IMR-90 (cell line): ENCODE data around the gene TMEM97. TPM values are rescaled to one million over a fixed set of nuclear protein-coding genes. Genes with fewer than 3 reads are reported as not detected.

Experiments used
- ATAC-seq: fragments of 200-7000 bp; cut with Tn5 transposase; 2 replicates; pipeline ENCODE4 v1.9.1; 2020; ENCODE audit warnings: low read depth, mild to moderate bottlenecking, moderate library complexity
- BruUV-seq: library from RNA; stranded (reverse); fragments of 400-500 nt; replicated peaks from 2 replicates; lab custom pipeline; 2021; lab: Mats Ljungman, UMichigan
- CTCF ChIA-PET: fragments of 300-600 bp; formaldehyde crosslinking; extraction: SDS; loops from one replicate; lab custom pipeline; 2021; ENCODE audit warnings: antibody characterized with exemption; lab: Yijun Ruan, JAX
- POLR2A ChIA-PET: fragments of 300-600 bp; sonication (Branson Sonifier 250); formaldehyde crosslinking; loops from one replicate; lab custom pipeline; 2022; ENCODE audit warnings: antibody characterized with exemption; ENCODE audit not compliant: unreplicated experiment; lab: Charles Lee
- DNase-seq: peaks from one replicate; pipeline ENCODE4 v3.0.0; 2013
- H2AFZ ChIP-seq: replicated peaks from 2 replicates; pipeline ENCODE3; 2013; ENCODE audit warnings: low read length, mild to moderate bottlenecking; ENCODE audit not compliant: poor library complexity
- H2AK5ac ChIP-seq: 2 replicates; pipeline ENCODE4 v1.6.1; 2013; ENCODE audit warnings: low read depth, low read length, inconsistent platforms
- H2AK9ac ChIP-seq: replicated peaks from 2 replicates; pipeline ENCODE3; 2013; ENCODE audit warnings: mild to moderate bottlenecking, low read depth, low read length, moderate library complexity; ENCODE audit not compliant: poor library complexity
- H2BK120ac ChIP-seq: 2 replicates; pipeline ENCODE4 v1.6.1; 2013; ENCODE audit warnings: low read depth, low read length, inconsistent platforms
- H2BK15ac ChIP-seq: 3 replicates; pipeline ENCODE4 v1.6.1; 2013; ENCODE audit warnings: low read depth, low read length, inconsistent platforms
- H2BK20ac ChIP-seq: 2 replicates; pipeline ENCODE4 v1.6.1; 2013; ENCODE audit warnings: low read depth, mild to moderate bottlenecking, inconsistent platforms, low read length, moderate library complexity
- H2BK5ac ChIP-seq: 2 replicates; pipeline ENCODE4 v1.6.1; 2013; ENCODE audit warnings: mild to moderate bottlenecking, low read depth, low read length, inconsistent platforms; ENCODE audit not compliant: poor library complexity, severe bottlenecking
- H3K14ac ChIP-seq: replicated peaks from 2 replicates; pipeline ENCODE4 v1.6.1; 2013; ENCODE audit warnings: low read depth, low read length, inconsistent platforms
- H3K18ac ChIP-seq: 2 replicates; pipeline ENCODE4 v1.6.1; 2013; ENCODE audit warnings: low read depth, low read length, control low read depth
- H3K23ac ChIP-seq: 2 replicates; pipeline ENCODE4 v1.6.1; 2013; ENCODE audit warnings: low read depth, low read length, inconsistent platforms
- H3K27ac ChIP-seq: 2 replicates; pipeline ENCODE4 v1.5.1; 2013; ENCODE audit warnings: mild to moderate bottlenecking, control low read depth, low read length; ENCODE audit not compliant: insufficient read depth
- H3K27me3 ChIP-seq: 2 replicates; pipeline ENCODE4 v1.6.1; 2013; ENCODE audit warnings: low read length; ENCODE audit not compliant: control insufficient read depth, insufficient read depth
- H3K36me3 ChIP-seq: 2 replicates; pipeline ENCODE4 v1.6.1; 2013; ENCODE audit warnings: low read length, mixed read lengths; ENCODE audit not compliant: control insufficient read depth, insufficient read depth
- H3K4ac ChIP-seq: 2 replicates; pipeline ENCODE4 v1.6.1; 2013; ENCODE audit warnings: low read depth, low read length, inconsistent platforms
- H3K4me1 ChIP-seq: 2 replicates; pipeline ENCODE4 v1.6.1; 2013; ENCODE audit warnings: low read length, mixed read lengths; ENCODE audit not compliant: control insufficient read depth, insufficient read depth
- H3K4me2 ChIP-seq: 2 replicates; pipeline ENCODE4 v1.6.1; 2013; ENCODE audit warnings: low read depth, mild to moderate bottlenecking, control low read depth, low read length, moderate library complexity
- H3K4me3 ChIP-seq: 2 replicates; pipeline ENCODE4 v1.5.1; 2013; ENCODE audit warnings: low read depth, mild to moderate bottlenecking, control low read depth, low read length, moderate library complexity; ENCODE audit not compliant: insufficient read depth
- H3K56ac ChIP-seq: 2 replicates; pipeline ENCODE4 v1.6.1; 2013; ENCODE audit warnings: low read length, inconsistent platforms; ENCODE audit not compliant: insufficient read depth; ENCODE audit errors: extremely low read depth
- H3K79me1 ChIP-seq, 2 experiments: 2 replicates each; pipeline ENCODE4 v1.6.1; 2013; ENCODE audit warnings: low read length in 2 of 2, inconsistent platforms in 1 of 2, low read depth in 1 of 2
- H3K9ac ChIP-seq: 2 replicates; pipeline ENCODE4 v1.6.1; 2013; ENCODE audit warnings: low read depth, low read length, control low read depth
- H3K9me1 ChIP-seq: 2 replicates; pipeline ENCODE4 v1.6.1; 2013; ENCODE audit warnings: low read length, inconsistent platforms; ENCODE audit not compliant: insufficient read depth
- H3K9me3 ChIP-seq: 2 replicates; pipeline ENCODE4 v1.6.1; 2013; ENCODE audit warnings: low read length; ENCODE audit not compliant: control insufficient read depth, insufficient read depth
- H4K20me1 ChIP-seq: 2 replicates; pipeline ENCODE4 v1.6.1; 2013; ENCODE audit warnings: low read length, inconsistent platforms; ENCODE audit not compliant: insufficient read depth
- H4K5ac ChIP-seq: 2 replicates; pipeline ENCODE4 v1.6.1; 2013; ENCODE audit warnings: mild to moderate bottlenecking, low read depth, low read length, control low read depth
- H4K8ac ChIP-seq, 2 experiments: 2 replicates each; pipeline ENCODE4 v1.6.1; 2013; ENCODE audit warnings: low read depth in 2 of 2, low read length in 2 of 2, control low read depth in 1 of 2, inconsistent platforms in 1 of 2
- H4K91ac ChIP-seq: 2 replicates; pipeline ENCODE4 v1.6.1; 2013; ENCODE audit warnings: low read depth, low read length, inconsistent platforms; ENCODE audit not compliant: insufficient read depth
- CEBPB ChIP-seq: IDR thresholded peaks from 2 replicates; pipeline ENCODE4 v1.6.1; 2012; ENCODE audit warnings: low read depth, low read length, improper control_type of control experiment
- RFX5 ChIP-seq: IDR thresholded peaks from 2 replicates; pipeline ENCODE4 v1.8.0; 2012; ENCODE audit warnings: low read depth, mild to moderate bottlenecking, low read length, moderate library complexity
- WGBS, 2 experiments: methylation state at CpG; one replicate each; pipeline versions ENCODE4 v1.1.5 to v1.1.7; 2013; ENCODE audit warnings: missing lambda C conversion rate in 2 of 2; ENCODE audit not compliant: insufficient read length in 1 of 2; ENCODE audit errors: extremely low coverage in 2 of 2; 5-methylcytosine and 5-hydroxymethylcytosine counted together
- dilution Hi-C: fragments of 300-500 bp; cut with HindIII; formaldehyde crosslinking; loops from one replicate; pipeline ENCODE4 v1.14.3; 2018; ENCODE audit warnings: low sequenced_read_pairs; ENCODE audit not compliant: unreplicated experiment
- in situ Hi-C: fragments of 300-500 bp; cut with MboI; formaldehyde crosslinking; loops from 3 replicates; pipeline ENCODE4 v1.14.3; 2019; ENCODE audit warnings: low sequenced_read_pairs, inconsistent platforms, mixed read lengths
- intact Hi-C: fragments of 100-400 bp; cut with micrococcal nuclease; formaldehyde crosslinking; loops from 2 replicates; pipeline ENCODE4 v1.10.0; 2022
- polyA plus RNA-seq, 3 experiments: library from polyadenylated mRNA; depleted of rRNA; stranded (reverse); fragments of >200 nt; gene quantifications; 2 replicates each; pipeline ENCODE4 v1.2.3, GENCODE V29; 2012; ENCODE audit warnings: low replicate concordance in 1 of 3
- total RNA-seq: library from RNA; depleted of rRNA; stranded (reverse); fragments of >200 nt; gene quantifications from 2 replicates; pipeline ENCODE4 v1.2.3, GENCODE V29; 2012

TMEM97 gene
- total and polyA plus RNA-seq, 2 of the 4 experiments (the other 2 are of a cell fraction), result 12.3 to 21.3 TPM

DNA sequence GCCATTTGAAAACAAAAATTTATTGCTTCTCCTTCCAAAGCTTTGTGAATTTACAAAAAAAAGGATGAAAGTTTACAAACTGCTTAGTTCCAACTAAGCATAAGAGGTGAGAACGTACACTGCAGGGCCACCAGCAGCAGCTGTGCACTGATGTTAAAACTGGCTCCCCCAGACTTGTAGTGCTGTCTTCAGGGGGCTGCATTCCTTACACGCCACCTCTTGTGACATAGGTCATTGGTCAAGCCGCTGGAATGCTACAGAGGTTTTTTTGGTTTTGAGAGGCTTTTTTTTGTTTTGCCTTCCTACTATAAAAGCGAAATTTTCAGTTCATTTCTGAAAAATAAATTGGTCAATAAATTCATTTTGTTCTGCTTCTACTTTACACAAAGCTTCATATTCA, 9.3 kb downstream of the TMEM97 start:
- dilution Hi-C loops, result no loop called here
- H3K36me3 ChIP-seq, result peaks cover 32% of the 10 kb centered on the region
- H2BK5ac ChIP-seq, result no peak overlapping the region
- H3K4me3 ChIP-seq, result no peak overlapping the region
- no peak overlapping the region for H3K56ac ChIP-seq
- H2BK120ac ChIP-seq, result no peak overlapping the region
- peaks cover 5% of the 10 kb centered on the region; the same call in 1 of the 2 replicates for H4K20me1 ChIP-seq
- H3K9ac ChIP-seq, result no peak overlapping the region
- intact Hi-C loops, result loop anchor here (10.0 kb wide), 1 partner anchor 524 kb away; the partner anchor contains the start of gene NOS2
- ChIA-PET POLR2A (no interaction called here), CTCF (no interaction called here)
- DNase-seq (peak; percentile 17), ATAC-seq (peak; percentile 70)
- H3K79me1 ChIP-seq, result peaks cover 26 to 48% of the 10 kb centered on the region in 2 experiments
- TF ChIP-seq RFX5 (no peak), CEBPB (peak; percentile 20; the same call in 1 of the 2 replicates)
- H3K9me3 ChIP-seq, result no peaks in the 10 kb centered on the region
- no peaks in the 10 kb centered on the region for H3K9me1 ChIP-seq
- no peak overlapping the region for H3K14ac ChIP-seq
- peaks cover 6% of the 10 kb centered on the region; the same call in 1 of the 2 replicates for H3K4me1 ChIP-seq
- H4K8ac ChIP-seq, result no peak overlapping the region; a peak in 1 of 4 replicates
- in situ Hi-C loops, result loop anchor here (10.0 to 25.0 kb wide), 2 partner anchors 284 to 791 kb away; partner anchors contain the start of gene NLK
- H3K27ac ChIP-seq, result no peak overlapping the region
- H3K27me3 ChIP-seq, result no peaks in the 10 kb centered on the region
- H2BK20ac ChIP-seq, result no peak overlapping the region
- H2BK15ac ChIP-seq, result no peak overlapping the region
- no TSS peak for BruUV-seq
- H2AFZ ChIP-seq, result no peak overlapping the region
- H2AK5ac ChIP-seq, result no peak overlapping the region
- H3K4me2 ChIP-seq, result no peak overlapping the region
- no peak overlapping the region for H2AK9ac ChIP-seq
- H3K23ac ChIP-seq, result 0 out of 2 replicates have a peak overlapping the region, but pooled peaks have one; percentile 24
- no peak overlapping the region for H4K5ac ChIP-seq
- no peak overlapping the region for H3K18ac ChIP-seq
- no CpG with 5 or more reads among the region's 4 CpGs for WGBS, 2 experiments
- no peak overlapping the region for H4K91ac ChIP-seq
- H3K4ac ChIP-seq, result no peak overlapping the region
